Mammary epithelial cell (primary cell): ENCODE results near the gene DSCAML1.

ENCODE experiments used
- EZH2 ChIP-seq: IDR thresholded peaks from 2 replicates; pipeline ENCODE4 v1.6.1; 2012; ENCODE audit warnings: low read length, inconsistent platforms, borderline replicate concordance
- TF ChIP-seq, protein P1 (sequence below), 2 donors: IDR thresholded peaks in 1 of 2; conservative IDR thresholded peaks in 1 of 2; 2 replicates each; pipeline ENCODE4 v1.5.1; 2011 to 2012; ENCODE audit warnings: inconsistent platforms in 2 of 2, low read length in 2 of 2, mild to moderate bottlenecking in 2 of 2, control low read depth in 1 of 2, low read depth in 1 of 2; ENCODE audit not compliant: insufficient read depth in 1 of 2; ENCODE audit errors: extremely low read depth in 1 of 2

DNA sequence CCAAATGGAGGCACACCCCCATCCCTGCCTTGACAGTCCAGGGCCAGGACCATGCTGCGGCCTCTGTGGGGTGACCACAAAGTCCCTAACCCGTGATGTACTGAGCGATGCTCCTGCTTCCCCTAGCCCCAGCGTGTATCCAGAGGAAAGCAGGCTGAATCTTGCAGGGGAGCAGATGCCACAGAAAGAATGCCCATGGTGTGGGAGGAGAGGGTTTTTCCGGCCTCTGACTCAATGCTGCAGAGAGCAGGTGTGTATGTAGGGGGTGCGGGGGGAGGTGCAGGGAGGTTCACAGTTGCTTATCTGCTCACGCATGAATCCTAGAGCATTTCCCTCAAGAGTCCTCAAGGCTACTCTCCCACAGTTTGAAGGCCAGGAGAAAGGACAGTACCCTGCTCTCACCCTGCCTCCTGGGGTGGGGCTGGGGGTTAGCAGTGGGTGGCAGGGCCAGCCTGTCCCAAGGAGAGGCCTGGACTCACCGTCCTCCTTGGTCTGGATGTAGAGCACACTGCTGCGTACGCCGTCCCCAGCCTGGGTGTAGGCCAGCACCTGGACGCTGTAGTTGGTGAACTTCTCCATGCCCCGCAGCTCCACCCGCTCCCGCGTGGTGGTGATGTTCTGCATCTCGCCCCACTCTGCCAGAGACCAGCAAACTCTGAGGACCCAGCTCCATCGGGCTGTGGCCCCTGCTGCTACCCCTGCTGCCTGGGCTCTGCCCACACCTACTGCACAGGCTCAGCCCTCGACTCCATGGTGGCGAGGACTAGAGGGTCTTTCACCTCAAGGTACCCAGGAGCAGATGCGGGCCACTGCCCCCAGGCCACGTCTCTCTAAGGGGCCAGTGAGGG, 338.5 kb downstream of the DSCAML1 start:
- TF ChIP-seq, protein P1, sequence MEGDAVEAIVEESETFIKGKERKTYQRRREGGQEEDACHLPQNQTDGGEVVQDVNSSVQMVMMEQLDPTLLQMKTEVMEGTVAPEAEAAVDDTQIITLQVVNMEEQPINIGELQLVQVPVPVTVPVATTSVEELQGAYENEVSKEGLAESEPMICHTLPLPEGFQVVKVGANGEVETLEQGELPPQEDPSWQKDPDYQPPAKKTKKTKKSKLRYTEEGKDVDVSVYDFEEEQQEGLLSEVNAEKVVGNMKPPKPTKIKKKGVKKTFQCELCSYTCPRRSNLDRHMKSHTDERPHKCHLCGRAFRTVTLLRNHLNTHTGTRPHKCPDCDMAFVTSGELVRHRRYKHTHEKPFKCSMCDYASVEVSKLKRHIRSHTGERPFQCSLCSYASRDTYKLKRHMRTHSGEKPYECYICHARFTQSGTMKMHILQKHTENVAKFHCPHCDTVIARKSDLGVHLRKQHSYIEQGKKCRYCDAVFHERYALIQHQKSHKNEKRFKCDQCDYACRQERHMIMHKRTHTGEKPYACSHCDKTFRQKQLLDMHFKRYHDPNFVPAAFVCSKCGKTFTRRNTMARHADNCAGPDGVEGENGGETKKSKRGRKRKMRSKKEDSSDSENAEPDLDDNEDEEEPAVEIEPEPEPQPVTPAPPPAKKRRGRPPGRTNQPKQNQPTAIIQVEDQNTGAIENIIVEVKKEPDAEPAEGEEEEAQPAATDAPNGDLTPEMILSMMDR (conservative IDR thresholded peaks at IDR 0.05 in 1 of 2, IDR thresholded peaks at IDR 0.05 in 1 of 2; ENCODE audit: extremely low read depth in 1 of 2, insufficient read depth in 1 of 2, low read depth in 1 of 2, low read length in 2 of 2) = no peak
- no peak for TF ChIP-seq EZH2
